ENCODE data around the gene SMYD2.

SMYD2 gene

GRCh38 chr1:214361636-214362035 is 80.7 kb downstream of the SMYD2 start:
- no peak for DNase-seq (ENCODE audit: low read depth in 2 of 2)

GRCh38 chr1:214362188-214362882 is 81.4 kb downstream of the SMYD2 start:
- no peak for DNase-seq (ENCODE audit: low read depth in 2 of 2)

GRCh38 chr1:214363386-214363785 is 82.4 kb downstream of the SMYD2 start:
- DNase-seq (ENCODE audit: low read depth in 2 of 2), result no peak

GRCh38 chr1:214364386-214364785 is 83.4 kb downstream of the SMYD2 start:
- DNase-seq (ENCODE audit: low read depth in 2 of 2), result no peak

- DNase-seq (ENCODE audit: low read depth in 2 of 2), result no peak
Measured at GRCh38 chr1:214364786-214365295, 83.9 kb downstream of the SMYD2 start.

- DNase-seq (ENCODE audit: low read depth in 2 of 2), result no peak
Measured at GRCh38 chr1:214367841-214368240, 86.9 kb downstream of the SMYD2 start.

- DNase-seq (ENCODE audit: low read depth in 2 of 2), result no peak
Measured at GRCh38 chr1:214369364-214369763, 88.4 kb downstream of the SMYD2 start.

- no peak for DNase-seq (ENCODE audit: low read depth in 2 of 2)
Measured at GRCh38 chr1:214370615-214371014, 89.7 kb downstream of the SMYD2 start.

- DNase-seq (ENCODE audit: low read depth in 2 of 2), result no peak
Measured at GRCh38 chr1:214372092-214372491, 91.1 kb downstream of the SMYD2 start.

- no peak for DNase-seq (ENCODE audit: low read depth in 2 of 2)
Measured at GRCh38 chr1:214377485-214377884, 96.5 kb downstream of the SMYD2 start.

GRCh38 chr1:214377886-214378285 is 96.9 kb downstream of the SMYD2 start:
- no peak for DNase-seq (ENCODE audit: low read depth in 2 of 2)

GRCh38 chr1:214378492-214378891 is 97.5 kb downstream of the SMYD2 start:
- DNase-seq (ENCODE audit: low read depth in 2 of 2), result no peak

GRCh38 chr1:214379236-214379970 is 98.4 kb downstream of the SMYD2 start:
- DNase-seq (ENCODE audit: low read depth in 2 of 2), result no peak

- no peak for DNase-seq (ENCODE audit: low read depth in 2 of 2)
Measured at GRCh38 chr1:214380396-214380795, 99.4 kb downstream of the SMYD2 start.

- no peak for DNase-seq (ENCODE audit: low read depth in 2 of 2)
Measured at GRCh38 chr1:214380986-214381695, 100.2 kb downstream of the SMYD2 start.

- DNase-seq (ENCODE audit: low read depth in 2 of 2), result no peak
Measured at GRCh38 chr1:214383381-214384372, 102.7 kb downstream of the SMYD2 start.

GRCh38 chr1:214384373-214385079 is 103.6 kb downstream of the SMYD2 start:
- no peak for DNase-seq (ENCODE audit: low read depth in 2 of 2)

GRCh38 chr1:214385428-214385827 is 104.5 kb downstream of the SMYD2 start:
- DNase-seq (ENCODE audit: low read depth in 2 of 2), result no peak

- DNase-seq (ENCODE audit: low read depth in 2 of 2), result no peak
Measured at GRCh38 chr1:214386333-214386732, 105.4 kb downstream of the SMYD2 start.

Data from stimulated activated CD8-positive, alpha-beta memory T cell treated with anti-CD3 and anti-CD28 coated beads, Interleukin-15, amount 100 ng/mL, for 48 hours (primary cell).